ENCODE measurements around the gene UBASH3B. TPM values are rescaled to one million over a fixed set of nuclear protein-coding genes. Genes with fewer than 3 reads are reported as not detected.
"Not testable (repeated sequence)": the region's sequence is repeated elsewhere in the genome, so short reads cannot be mapped to it uniquely, and the experiment has no call there.

The UBASH3B gene
- total and polyA plus RNA-seq, 2 of the 13 experiments (the other 11 are each of a cell fraction or from before 2014, with no cell fraction given): 4.4 to 7.6 TPM

- TF ChIP-seq BRF2 (CRISPR knock-in tag; IDR thresholded peaks at IDR 0.05) (no peak), CBX5 (CRISPR knock-in tag; IDR thresholded peaks at IDR 0.05; ENCODE audit: borderline replicate concordance) (no peak), ZSCAN25 (CRISPR knock-in tag; IDR thresholded peaks at IDR 0.05) (no peak), SMAD9 (CRISPR knock-in tag; IDR thresholded peaks at IDR 0.05) (no peak), HNRNPH1 (optimal IDR thresholded peaks at IDR 0.05; ENCODE audit: low read depth, low read length) (no peak), RARG (CRISPR knock-in tag; IDR thresholded peaks at IDR 0.05; ENCODE audit: low read depth) (no peak), ZNF552 (CRISPR knock-in tag; IDR thresholded peaks at IDR 0.05; ENCODE audit: borderline replicate concordance) (no peak), ZBTB38 (CRISPR knock-in tag; IDR thresholded peaks at IDR 0.05) (no peak), ZNF264 (CRISPR knock-in tag; IDR thresholded peaks at IDR 0.05) (no peak), GATAD2A (CRISPR knock-in tag; IDR thresholded peaks at IDR 0.05) (no peak), CBX1 (IDR thresholded peaks at IDR 0.05; ENCODE audit: low read depth) (no peak), TCF7 (IDR thresholded peaks at IDR 0.05; ENCODE audit: low read depth) (no peak), ZNF607 (CRISPR knock-in tag; IDR thresholded peaks at IDR 0.05; ENCODE audit: borderline replicate concordance) (no peak)
Observed at GRCh38 chr11:122655527-122656072, at the start of gene UBASH3B (continued).

- H3K36me3 ChIP-seq (replicated peaks in 1 of 2; ENCODE audit: control insufficient read depth in 1 of 2, insufficient read depth in 2 of 2, low read length in 2 of 2); H4K20me1 ChIP-seq (ENCODE audit: insufficient read depth, low read length); H3K4me2 ChIP-seq (ENCODE audit: low read depth, low read length); intact Hi-C loops (cut with micrococcal nuclease; ENCODE audit: unreplicated experiment); H3K9ac ChIP-seq (ENCODE audit: insufficient read depth, low read depth, low read length); H3K9me3 ChIP-seq (ENCODE audit: low read length); BruUV-seq (replicated peaks); H3K27me3 ChIP-seq (ENCODE audit: control insufficient read depth in 1 of 2, insufficient read depth in 2 of 2, low read length in 2 of 2); CTCF ChIA-PET (ENCODE audit: low intra/inter-chr PET ratio, low total read pairs); H3K4me1 ChIP-seq (ENCODE audit: insufficient read depth, low read length); H3K27ac ChIP-seq (ENCODE audit: extremely low read length, insufficient read depth, low read length); H3K4me3 ChIP-seq (replicated peaks in 1 of 3; ENCODE audit: insufficient read depth in 1 of 3, low read depth in 2 of 3, low read length in 3 of 3); FAIRE-seq; H2AFZ ChIP-seq (ENCODE audit: low read length); H3K79me2 ChIP-seq (ENCODE audit: insufficient read depth, low read length); ATAC-seq; DNase-seq (ENCODE audit: low spot score); POLR2A ChIA-PET: not testable (repeated sequence)
- in situ Hi-C loops (cut with HindIII; ENCODE audit: extremely low pct_ligation_motif_present, low pct_unique_long_range_greater_than_20kb): loop anchor here (25.0 kb wide), 1 partner anchor 430 kb away; no protein-coding TSS in a partner anchor
- WGBS (ENCODE audit: low lambda C conversion rate): 5% methylated on average over 2 of the region's 2 CpGs
Observed at GRCh38 chr11:122607162-122607561, 48.4 kb upstream of the UBASH3B start.

Measured in HepG2 (cell line).